ENCODE measurements around the gene GSX2. TPM values are rescaled to one million over a fixed set of nuclear protein-coding genes. Genes with fewer than 3 reads are reported as not detected.

The GSX2 gene
- polyA plus RNA-seq, 1 donor (not counting 4 experiments of a cell fraction or from before 2014, with no cell fraction given), result not detected

DNA sequence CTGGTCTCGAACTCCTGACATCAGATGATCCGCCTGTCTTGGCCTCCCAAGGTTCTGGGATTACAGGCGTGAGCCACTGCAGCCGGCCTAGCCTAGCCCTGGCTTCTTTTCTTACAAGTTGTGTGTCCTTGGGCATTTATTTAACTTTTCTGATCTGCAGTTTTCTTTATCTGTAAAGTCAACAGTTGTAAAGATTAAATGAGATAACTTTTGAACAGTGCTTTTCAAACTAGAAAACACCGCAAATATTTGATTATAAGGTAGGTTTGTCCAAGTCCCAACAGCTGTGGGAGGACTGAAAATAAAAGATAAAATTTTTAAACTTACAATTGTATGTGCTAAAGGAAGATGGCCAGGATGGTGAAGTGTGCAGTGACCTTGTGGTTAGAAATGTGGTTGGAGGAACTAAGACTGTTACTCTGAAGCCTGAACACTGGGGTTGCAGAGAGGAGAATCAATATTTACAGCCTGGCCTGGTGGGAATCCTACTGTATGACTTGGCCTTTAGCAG, 44.8 kb downstream of the GSX2 start:
- H4K20me1 ChIP-seq (ENCODE audit: control insufficient read depth, extremely low read depth, insufficient read depth, low read length), result no peaks in the 10 kb centered on the region
- no peaks in the 10 kb centered on the region for H3K4me1 ChIP-seq (ENCODE audit: control insufficient read depth, extremely low read depth, insufficient read depth, low read length)
- dilution Hi-C loops (cut with MboI; ENCODE audit: extremely low pct_ligation_motif_present, low sequenced_read_pairs), result no loop called here
- H3K27me3 ChIP-seq (ENCODE audit: control insufficient read depth, extremely low read depth, insufficient read depth, low read length), result no peaks in the 10 kb centered on the region
- no peak overlapping the region for H3K27ac ChIP-seq (ENCODE audit: control insufficient read depth, insufficient read depth, low read length)
- no peak overlapping the region for H3K4me2 ChIP-seq (ENCODE audit: control insufficient read depth, extremely low read depth, insufficient read depth, low read depth, low read length)
- H3K4me3 ChIP-seq (ENCODE audit: control insufficient read depth in 2 of 3, extremely low read depth in 1 of 3, insufficient read depth in 2 of 3, low read depth in 1 of 3, low read length in 3 of 3), result no peak overlapping the region
- no peak for TF ChIP-seq EZH2 (IDR thresholded peaks at IDR 0.05; ENCODE audit: low read length)
- TF ChIP-seq, protein P1, sequence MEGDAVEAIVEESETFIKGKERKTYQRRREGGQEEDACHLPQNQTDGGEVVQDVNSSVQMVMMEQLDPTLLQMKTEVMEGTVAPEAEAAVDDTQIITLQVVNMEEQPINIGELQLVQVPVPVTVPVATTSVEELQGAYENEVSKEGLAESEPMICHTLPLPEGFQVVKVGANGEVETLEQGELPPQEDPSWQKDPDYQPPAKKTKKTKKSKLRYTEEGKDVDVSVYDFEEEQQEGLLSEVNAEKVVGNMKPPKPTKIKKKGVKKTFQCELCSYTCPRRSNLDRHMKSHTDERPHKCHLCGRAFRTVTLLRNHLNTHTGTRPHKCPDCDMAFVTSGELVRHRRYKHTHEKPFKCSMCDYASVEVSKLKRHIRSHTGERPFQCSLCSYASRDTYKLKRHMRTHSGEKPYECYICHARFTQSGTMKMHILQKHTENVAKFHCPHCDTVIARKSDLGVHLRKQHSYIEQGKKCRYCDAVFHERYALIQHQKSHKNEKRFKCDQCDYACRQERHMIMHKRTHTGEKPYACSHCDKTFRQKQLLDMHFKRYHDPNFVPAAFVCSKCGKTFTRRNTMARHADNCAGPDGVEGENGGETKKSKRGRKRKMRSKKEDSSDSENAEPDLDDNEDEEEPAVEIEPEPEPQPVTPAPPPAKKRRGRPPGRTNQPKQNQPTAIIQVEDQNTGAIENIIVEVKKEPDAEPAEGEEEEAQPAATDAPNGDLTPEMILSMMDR (optimal IDR thresholded peaks at IDR 0.05 in 1 of 3, IDR thresholded peaks at IDR 0.05 in 1 of 3, conservative IDR thresholded peaks at IDR 0.05 in 1 of 3; ENCODE audit: extremely low read depth in 1 of 3, insufficient read depth in 2 of 3, low read length in 3 of 3), result no peak
- no peaks in the 10 kb centered on the region for H3K9me3 ChIP-seq (ENCODE audit: control insufficient read depth, low read depth, low read length)
- no peak overlapping the region for H3K9ac ChIP-seq (ENCODE audit: control insufficient read depth, extremely low read depth, insufficient read depth, low read length)
- no peak overlapping the region for H2AFZ ChIP-seq (ENCODE audit: control insufficient read depth, low read length)
- H3K36me3 ChIP-seq (ENCODE audit: control insufficient read depth in 2 of 2, extremely low read depth in 1 of 2, insufficient read depth in 2 of 2, low read length in 2 of 2), result no peaks in the 10 kb centered on the region
- FAIRE-seq (no peak), DNase-seq (ENCODE audit: low read depth, low spot score) (no peak)
- H3K79me2 ChIP-seq (ENCODE audit: control insufficient read depth, insufficient read depth, low read length), result no peaks in the 10 kb centered on the region
- no peaks in the 10 kb centered on the region for H3K9me1 ChIP-seq (ENCODE audit: control insufficient read depth, extremely low read depth, insufficient read depth, low read length)

- no peak for TF ChIP-seq EZH2 (IDR thresholded peaks at IDR 0.05; ENCODE audit: low read length)
- TF ChIP-seq, protein P1 (optimal IDR thresholded peaks at IDR 0.05 in 1 of 3, IDR thresholded peaks at IDR 0.05 in 1 of 3, conservative IDR thresholded peaks at IDR 0.05 in 1 of 3; ENCODE audit: extremely low read depth in 1 of 3, insufficient read depth in 2 of 3, low read length in 3 of 3), result no peak
Observed at GRCh38 chr4:54146139-54146538, 46.2 kb downstream of the GSX2 start.

More at GRCh38 chr4:54146139-54146538, 46.2 kb downstream of the GSX2 start:
- H3K4me1 ChIP-seq (ENCODE audit: control insufficient read depth, extremely low read depth, insufficient read depth, low read length), result no peaks in the 10 kb centered on the region
- no peak for FAIRE-seq
- DNase-seq (ENCODE audit: low read depth, low spot score), result no peak
- no peak overlapping the region for H3K9ac ChIP-seq (ENCODE audit: control insufficient read depth, extremely low read depth, insufficient read depth, low read length)
- H3K4me3 ChIP-seq (ENCODE audit: control insufficient read depth in 2 of 3, extremely low read depth in 1 of 3, insufficient read depth in 2 of 3, low read depth in 1 of 3, low read length in 3 of 3), result no peak overlapping the region
- H3K27me3 ChIP-seq (ENCODE audit: control insufficient read depth, extremely low read depth, insufficient read depth, low read length), result no peaks in the 10 kb centered on the region
- no peaks in the 10 kb centered on the region for H3K9me1 ChIP-seq (ENCODE audit: control insufficient read depth, extremely low read depth, insufficient read depth, low read length)
- no peak overlapping the region for H3K4me2 ChIP-seq (ENCODE audit: control insufficient read depth, extremely low read depth, insufficient read depth, low read depth, low read length)
- H3K36me3 ChIP-seq (ENCODE audit: control insufficient read depth in 2 of 2, extremely low read depth in 1 of 2, insufficient read depth in 2 of 2, low read length in 2 of 2), result no peaks in the 10 kb centered on the region
- H3K9me3 ChIP-seq (ENCODE audit: control insufficient read depth, low read depth, low read length), result no peaks in the 10 kb centered on the region
- no peaks in the 10 kb centered on the region for H4K20me1 ChIP-seq (ENCODE audit: control insufficient read depth, extremely low read depth, insufficient read depth, low read length)
- no peaks in the 10 kb centered on the region for H3K79me2 ChIP-seq (ENCODE audit: control insufficient read depth, insufficient read depth, low read length)
- dilution Hi-C loops (cut with MboI; ENCODE audit: extremely low pct_ligation_motif_present, low sequenced_read_pairs), result no loop called here
- H2AFZ ChIP-seq (ENCODE audit: control insufficient read depth, low read length), result no peak overlapping the region
- no peak overlapping the region for H3K27ac ChIP-seq (ENCODE audit: control insufficient read depth, insufficient read depth, low read length)
